K562 (cell line): ENCODE measurements around the gene SHISA9. TPM values are rescaled to one million over a fixed set of nuclear protein-coding genes. Genes with fewer than 3 reads are reported as not detected.

ENCODE experiments used
- ATAC-seq: fragments of 200-7000 bp; cut with Tn5 transposase; 3 replicates; pipeline ENCODE4 v1.9.1; 2020; ENCODE audit warnings: moderate library complexity
- BruUV-seq: library from RNA; stranded (reverse); fragments of 400-500 nt; replicated peaks from 2 replicates; lab custom pipeline; 2021; lab: Mats Ljungman, UMichigan
- CTCF ChIA-PET: fragments of 300-600 bp; formaldehyde crosslinking; extraction: SDS; loops from one replicate; lab custom pipeline; 2021; ENCODE audit warnings: low intra/inter-chr PET ratio; lab: Yijun Ruan, JAX
- POLR2A ChIA-PET: fragments of 300-600, 350-650 bp; sonication (Branson Sonifier 250); formaldehyde crosslinking; extraction: SDS; loops from one replicate; lab custom pipeline; 2021; ENCODE audit warnings: antibody characterized with exemption, inconsistent platforms; lab: Yijun Ruan, JAX
- DNase-seq, 4 experiments: peaks; one replicate each; pipeline versions ENCODE4 v3.0.0 to v3.0.0-alpha.2; 2011 to 2018; ENCODE audit warnings: low spot score in 3 of 4, mixed read lengths in 3 of 4; ENCODE audit errors: extremely low read depth in 1 of 4
- FAIRE-seq: peaks from 2 replicates; lab custom pipeline; 2011; peaks lifted over from hg19 to GRCh38; lab: Jason Lieb, UNC
- H2AFZ ChIP-seq: 2 replicates; pipeline ENCODE4 v1.6.0; 2011; ENCODE audit warnings: low read depth, low read length, control low read depth, inconsistent platforms
- H3K27ac ChIP-seq: fragments of 200-600 bp; 3 replicates; pipeline ENCODE4 v1.8.0; 2011; ENCODE audit warnings: low read depth, mild to moderate bottlenecking, control low read depth, inconsistent platforms, low read length, moderate library complexity, mixed read lengths; ENCODE audit errors: extremely low read depth
- H3K27me3 ChIP-seq, 2 experiments: fragments of 300-600 bp in 1 of 2; 2 replicates in 1 of 2; 3 replicates in 1 of 2; pipeline versions ENCODE4 v1.6.0 to v1.8.0; 2011; ENCODE audit warnings: inconsistent platforms in 2 of 2, low read length in 2 of 2, mild to moderate bottlenecking in 1 of 2, mixed read lengths in 1 of 2, moderate library complexity in 1 of 2; ENCODE audit not compliant: control insufficient read depth in 2 of 2, insufficient read depth in 2 of 2
- H3K36me3 ChIP-seq: fragments of 300-600 bp; 3 replicates; pipeline ENCODE4 v1.8.0; 2011; ENCODE audit warnings: mild to moderate bottlenecking, low read length, inconsistent platforms; ENCODE audit not compliant: control insufficient read depth, insufficient read depth
- H3K4me1 ChIP-seq, 2 experiments: fragments of 200-600 bp in 1 of 2; replicated peaks in 1 of 2; 2 replicates in 1 of 2; 3 replicates in 1 of 2; pipeline versions ENCODE4 v1.5.1 to v1.8.0; 2011; ENCODE audit warnings: inconsistent platforms in 2 of 2, low read length in 2 of 2, mild to moderate bottlenecking in 1 of 2, mixed read lengths in 1 of 2, moderate library complexity in 1 of 2; ENCODE audit not compliant: control insufficient read depth in 2 of 2, insufficient read depth in 2 of 2
- H3K4me2 ChIP-seq: 2 replicates; pipeline ENCODE4 v1.6.1; 2011; ENCODE audit warnings: low read length, control low read depth, inconsistent platforms, mixed read lengths; ENCODE audit not compliant: insufficient read depth
- H3K4me3 ChIP-seq: fragments of 200-600 bp; sonication (generic), shearing (Covaris generic); 2 replicates; pipeline ENCODE4 v1.5.1; 2016; ENCODE audit warnings: control low read depth, inconsistent platforms
- H3K79me2 ChIP-seq: fragments of 200-600 bp; 3 replicates; pipeline ENCODE4 v1.8.0; 2011; ENCODE audit warnings: low read length, inconsistent platforms; ENCODE audit not compliant: control insufficient read depth, insufficient read depth
- H3K9ac ChIP-seq, 2 experiments: 2 replicates each; pipeline versions ENCODE4 v1.6.0 to v1.6.1; 2011; ENCODE audit warnings: low read depth in 2 of 2, low read length in 2 of 2, control low read depth in 1 of 2, inconsistent platforms in 1 of 2, mild to moderate bottlenecking in 1 of 2, mixed read lengths in 1 of 2; ENCODE audit not compliant: insufficient read depth in 1 of 2
- H3K9me1 ChIP-seq: one replicate; pipeline ENCODE4 v1.6.0; 2011; ENCODE audit warnings: inconsistent platforms, mild to moderate bottlenecking, low read length, moderate library complexity; ENCODE audit not compliant: control insufficient read depth, insufficient read depth
- H3K9me3 ChIP-seq: replicated peaks from 2 replicates; pipeline ENCODE4 v1.5.1; 2011; ENCODE audit warnings: low read depth, low read length, inconsistent platforms; ENCODE audit not compliant: control insufficient read depth, insufficient read depth
- H4K20me1 ChIP-seq: replicated peaks from 2 replicates; pipeline ENCODE4 v1.6.1; 2011; ENCODE audit warnings: low read length, inconsistent platforms, mixed read lengths; ENCODE audit not compliant: control insufficient read depth, insufficient read depth
- CBFB ChIP-seq: sonication (generic); formaldehyde crosslinking; IDR thresholded peaks from 2 replicates; pipeline ENCODE4 v1.4.0; 2020; ENCODE audit warnings: mild to moderate bottlenecking, missing genetic modification reagents
- E2F3 ChIP-seq: fragments of 250-450 bp; sonication (Bioruptor Pico); IDR thresholded peaks from 2 replicates; pipeline ENCODE4 v1.4.0; 2020; ENCODE audit warnings: mild to moderate bottlenecking
- MYNN ChIP-seq, 2 experiments: sonication (generic); formaldehyde crosslinking in 1 of 2; IDR thresholded peaks; 2 replicates each; pipeline versions ENCODE4 v1.5.0 to v1.6.1; 2016 to 2020; ENCODE audit warnings: antibody characterized with exemption in 1 of 2, missing genetic modification reagents in 1 of 2
- NFRKB ChIP-seq: fragments of 450-650 bp; IDR thresholded peaks from 2 replicates; pipeline ENCODE4 v1.6.1; 2016; ENCODE audit warnings: low read depth
- ZNF12 ChIP-seq: sonication (generic); formaldehyde crosslinking; IDR thresholded peaks from 2 replicates; pipeline ENCODE4 v1.4.0; 2020; ENCODE audit warnings: mild to moderate bottlenecking, missing genetic modification reagents
- ZNF551 ChIP-seq: fragments of 250-450 bp; sonication (Bioruptor Pico); IDR thresholded peaks from 2 replicates; pipeline ENCODE4 v1.5.0; 2021; ENCODE audit warnings: mild to moderate bottlenecking, moderate library complexity
- WGBS: fragments of 100-300 bp; shearing (Covaris generic); methylation state at CpG from one replicate; pipeline ENCODE4 v1.1.6; 2016; ENCODE audit warnings: low coverage, mixed read lengths; ENCODE audit not compliant: insufficient coverage; ENCODE audit errors: missing lambda C conversion rate; 5-methylcytosine and 5-hydroxymethylcytosine counted together
- in situ Hi-C: fragments of 300-500 bp; cut with MboI; formaldehyde crosslinking; loops from 4 replicates; pipeline ENCODE4 v1.15.0; 2018; ENCODE audit warnings: inconsistent platforms, mixed read lengths
- intact Hi-C: fragments of 100-400 bp; cut with micrococcal nuclease; formaldehyde crosslinking; loops from 2 replicates; pipeline ENCODE4 v1.14.2; 2022
- polyA plus RNA-seq, 8 experiments: library from polyadenylated mRNA; depleted of rRNA in 4 of 8; stranded (reverse) in 5 of 8; unstranded in 3 of 8; fragments of >200 nt; fragmentation: Nextera tagmentation in 2 of 8; fragmentation: Illumina TruSeq in 1 of 8; extraction: Ambion mirVana in 2 of 8; extraction: Trizol in 1 of 8; gene quantifications; 2 replicates each; pipeline versions ENCODE4 v1.2.1 to v1.2.3, GENCODE V29; 2011 to 2014; ENCODE audit warnings: inconsistent platforms in 1 of 8, missing spikeins in 1 of 8
- total RNA-seq, 7 experiments: library from RNA; depleted of rRNA in 6 of 7; stranded (reverse); fragments of >200 nt in 6 of 7; fragmentation: Illumina TruSeq in 2 of 7; extraction: Trizol in 2 of 7; gene quantifications; 2 replicates each; pipeline versions ENCODE4 v1.2.1 to v1.2.3, GENCODE V29; 2011 to 2021; ENCODE audit warnings: low replicate concordance in 1 of 7
- TF ChIP-seq, protein P1 (sequence below): fragments of 250-450 bp; sonication (Bioruptor Pico); IDR thresholded peaks from 2 replicates; pipeline ENCODE4 v1.8.0; 2022; ENCODE audit warnings: moderate library complexity, mild to moderate bottlenecking, inconsistent platforms

Gene SHISA9
- total and polyA plus RNA-seq, 9 of the 15 experiments (the other 6 are each of a cell fraction or from before 2014, with no cell fraction given): under 0.01 to 0.16 (median 0.01) TPM; not detected in 6

DNA sequence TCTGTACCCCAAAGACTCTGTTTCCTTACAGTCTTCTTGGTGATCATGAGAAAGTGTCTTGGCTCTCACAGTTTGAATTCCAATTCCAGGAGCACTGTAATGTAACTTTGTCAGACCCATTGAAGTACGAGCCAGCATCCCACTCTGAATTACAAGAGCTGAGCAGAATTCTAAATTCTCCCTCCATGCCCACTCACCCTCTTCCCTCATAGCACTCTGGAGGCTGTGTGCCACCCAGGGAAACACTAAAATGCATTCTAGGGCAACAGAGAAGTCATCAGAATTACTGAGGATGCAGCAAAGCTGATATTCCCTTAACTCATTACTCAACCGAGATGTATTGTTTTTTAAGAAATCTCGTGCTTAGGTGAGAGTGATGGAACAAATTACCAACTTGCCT lies 154.1 kb downstream of the SHISA9 start:
- no peak for DNase-seq
- Histone ChIP-seq H3K27me3 (no peaks in the 10 kb centered on the region; a peak in 1 of 5 replicates), H3K9me3 (no peaks in the 10 kb centered on the region), H4K20me1 (no peaks in the 10 kb centered on the region), H3K9me1 (no peaks in the 10 kb centered on the region), H3K4me3 (no peak overlapping the region), H3K27ac (no peak overlapping the region), H3K79me2 (no peaks in the 10 kb centered on the region), H3K9ac (no peak overlapping the region), H3K4me1 (no peaks in the 10 kb centered on the region), H2AFZ (no peak overlapping the region), H3K36me3 (no peaks in the 10 kb centered on the region)
- intact Hi-C loops (no loop called here), in situ Hi-C loops (no loop called here)
- 3% methylated on average over 3 of the region's 3 CpGs for WGBS
- ChIA-PET CTCF (no interaction called here), POLR2A (interaction anchor here (0.7 kb wide), 1 partner anchor 71 kb away, joined by 3 read pairs; no protein-coding TSS in a partner anchor)
- BruUV-seq: no TSS peak
- TF ChIP-seq NFRKB: no peak
- no peak for TF ChIP-seq E2F3
- TF ChIP-seq, protein P1, sequence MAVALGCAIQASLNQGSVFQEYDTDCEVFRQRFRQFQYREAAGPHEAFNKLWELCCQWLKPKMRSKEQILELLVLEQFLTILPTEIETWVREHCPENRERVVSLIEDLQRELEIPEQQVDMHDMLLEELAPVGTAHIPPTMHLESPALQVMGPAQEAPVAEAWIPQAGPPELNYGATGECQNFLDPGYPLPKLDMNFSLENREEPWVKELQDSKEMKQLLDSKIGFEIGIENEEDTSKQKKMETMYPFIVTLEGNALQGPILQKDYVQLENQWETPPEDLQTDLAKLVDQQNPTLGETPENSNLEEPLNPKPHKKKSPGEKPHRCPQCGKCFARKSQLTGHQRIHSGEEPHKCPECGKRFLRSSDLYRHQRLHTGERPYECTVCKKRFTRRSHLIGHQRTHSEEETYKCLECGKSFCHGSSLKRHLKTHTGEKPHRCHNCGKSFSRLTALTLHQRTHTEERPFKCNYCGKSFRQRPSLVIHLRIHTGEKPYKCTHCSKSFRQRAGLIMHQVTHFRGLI (CRISPR knock-in tag): no peak
- TF ChIP-seq CBFB (CRISPR knock-in tag): no peak
- TF ChIP-seq, all 486 proteins: peak for 0
- ATAC-seq (no peak), FAIRE-seq (no peak)
- H3K4me2 ChIP-seq: no peak overlapping the region

DNA sequence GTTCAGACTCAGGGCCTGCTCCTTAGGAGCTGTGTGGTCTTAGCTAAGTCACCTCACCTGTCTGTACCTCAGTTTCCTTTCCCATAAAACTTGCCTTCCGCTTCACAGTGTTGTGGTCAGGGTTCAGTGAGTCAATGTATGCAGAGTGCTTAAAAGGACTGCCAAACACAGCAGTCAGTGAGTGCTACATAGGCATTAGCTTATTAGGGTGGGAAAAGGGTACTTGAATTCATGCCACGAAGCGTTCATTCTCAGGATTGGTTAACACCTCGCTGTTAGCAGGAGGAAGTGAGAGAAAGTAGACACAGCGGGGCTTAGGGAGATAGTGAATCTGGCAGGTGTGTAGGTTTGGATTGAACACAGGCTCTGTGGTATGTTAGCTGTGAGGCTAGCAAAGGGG lies 155.2 kb downstream of the SHISA9 start:
- no TSS peak for BruUV-seq
- in situ Hi-C loops (no loop called here), intact Hi-C loops (no loop called here)
- H3K4me2 ChIP-seq: no peak overlapping the region
- no peak overlapping the region for H2AFZ ChIP-seq
- H4K20me1 ChIP-seq: no peaks in the 10 kb centered on the region
- FAIRE-seq (no peak), ATAC-seq (no peak), DNase-seq (no peak)
- H3K36me3 ChIP-seq: no peaks in the 10 kb centered on the region
- H3K27me3 ChIP-seq: no peaks in the 10 kb centered on the region; a peak in 2 of 5 replicates
- H3K79me2 ChIP-seq: no peaks in the 10 kb centered on the region
- no peaks in the 10 kb centered on the region for H3K9me1 ChIP-seq
- TF ChIP-seq MYNN (IDR thresholded peaks at IDR 0.05) (no peak), MYNN (CRISPR knock-in tag; IDR thresholded peaks at IDR 0.05) (no peak), ZNF12 (no peak), ZNF551 (CRISPR knock-in tag) (no peak)
- POLR2A ChIA-PET: no interaction called here
- H3K27ac ChIP-seq: no peak overlapping the region
- H3K9ac ChIP-seq: no peak overlapping the region
- 0% methylated on average over 5 of the region's 5 CpGs for WGBS
- no peak overlapping the region for H3K4me3 ChIP-seq
- no peaks in the 10 kb centered on the region for H3K4me1 ChIP-seq
- H3K9me3 ChIP-seq: no peaks in the 10 kb centered on the region
- CTCF ChIA-PET: no interaction called here
